ENCODE results near the gene SPOUT1.

SPOUT1 gene

DNA sequence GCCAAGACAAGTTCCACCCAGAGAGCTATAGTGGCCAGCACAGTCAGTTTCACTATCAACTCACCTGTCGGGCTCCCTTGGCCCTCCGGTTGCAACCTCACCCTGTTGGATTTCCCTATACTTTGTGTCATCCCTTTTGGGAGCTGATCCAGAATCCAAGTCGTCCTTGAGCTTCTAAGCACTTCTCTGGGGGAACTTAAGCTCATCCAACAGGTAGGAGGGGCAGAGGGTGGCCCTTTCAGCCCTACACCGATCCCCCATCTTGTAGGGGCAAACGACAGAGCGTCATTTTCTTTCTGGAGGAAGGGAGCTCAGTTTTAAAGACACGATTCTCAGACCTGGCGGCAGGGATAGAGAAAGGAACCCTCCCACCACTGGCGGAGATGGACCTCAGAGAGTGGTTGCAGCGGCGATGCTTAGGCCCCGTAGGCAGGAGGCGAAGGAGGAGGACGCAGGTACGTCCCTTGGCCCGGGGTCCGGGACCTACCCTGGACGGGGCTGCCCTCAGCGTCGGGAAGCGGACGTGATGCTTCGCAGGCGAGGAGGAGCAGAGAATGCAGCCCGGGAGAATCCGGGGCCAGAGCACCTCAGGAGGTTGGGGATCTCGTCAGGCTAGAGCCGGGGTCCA lies 58.4 kb downstream of the SPOUT1 start:
- no peak for DNase-seq

DNA sequence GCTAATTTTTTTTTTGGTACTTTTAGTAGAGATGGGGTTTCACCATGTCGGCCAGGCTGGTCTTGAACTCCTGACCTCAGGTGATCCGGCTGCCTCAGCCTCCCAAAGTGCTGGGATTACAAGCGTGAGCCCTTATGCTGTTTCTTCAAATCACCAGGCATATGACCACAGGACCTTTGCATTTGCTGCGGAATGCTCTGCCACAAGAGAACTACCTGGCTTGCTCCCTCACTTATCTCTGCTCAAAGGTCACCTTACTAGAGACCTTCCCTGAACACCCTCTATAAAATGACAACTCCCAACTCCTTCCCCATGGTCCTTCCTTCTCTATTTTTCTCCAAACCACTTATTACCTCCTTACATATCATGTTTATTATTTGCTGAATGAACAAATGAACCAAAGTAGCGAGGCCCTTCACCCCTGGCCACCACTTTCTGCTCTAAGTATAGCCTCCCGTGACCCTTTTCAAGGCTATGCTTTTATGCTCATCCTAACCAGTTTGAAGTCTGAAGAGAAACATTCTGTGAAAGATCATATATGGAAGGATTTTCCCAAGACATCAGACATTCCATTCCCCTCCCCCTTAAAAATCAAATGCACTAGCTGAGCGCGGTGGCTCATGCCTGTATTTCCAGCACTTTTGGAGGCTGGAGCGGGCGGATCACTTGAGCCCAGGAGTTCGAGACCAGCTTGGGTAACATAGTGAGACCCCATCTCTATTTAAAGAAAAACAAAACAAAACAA lies 59.1 kb downstream of the SPOUT1 start:
- DNase-seq = no peak

Measured in hippocampal formation (tissue), 2 donors.